Measurements from ENCODE around the gene ROCK1. TPM values are rescaled to one million over a fixed set of nuclear protein-coding genes. Genes with fewer than 3 reads are reported as not detected.
"Not testable (repeated sequence)": the region's sequence is repeated elsewhere in the genome, so short reads cannot be mapped to it uniquely, and the experiment has no call there.

The ROCK1 gene
- polyA plus RNA-seq, 6 donors from 2014 or later = 25.3 to 63.9 (median 37.8) TPM

DNA sequence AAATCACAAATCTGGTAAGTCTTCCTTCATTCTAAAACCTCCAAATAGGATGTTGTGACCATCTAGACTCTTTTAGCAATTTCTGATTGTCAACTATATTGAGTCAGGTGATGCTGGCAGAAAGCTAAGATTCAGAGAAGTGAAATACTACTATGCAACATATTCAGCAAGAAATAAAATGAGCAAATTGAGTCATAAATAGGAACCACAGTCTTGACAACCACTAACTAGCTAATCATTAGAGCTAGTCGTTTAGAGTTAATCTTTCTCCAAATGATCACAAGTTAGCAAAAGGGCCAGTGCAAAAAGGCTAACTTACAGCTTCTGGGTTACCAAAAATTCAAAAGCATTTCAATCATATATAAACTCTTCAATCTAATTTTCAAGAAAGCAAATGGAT lies 54.5 kb downstream of the ROCK1 start:
- no peaks in the 10 kb centered on the region for H3K27me3 Mint-ChIP-seq
- no peaks in the 10 kb centered on the region for H3K36me3 Mint-ChIP-seq
- ATAC-seq (ENCODE audit: low read depth in 2 of 2) (no peak), DNase-seq (no peak)
- peaks cover 10 to 12% (median 12%) of the 10 kb centered on the region in 3 donors for H3K4me1 Mint-ChIP-seq
- no peak overlapping the region for H3K27ac Mint-ChIP-seq
- H3K4me3 Mint-ChIP-seq = no peak overlapping the region
- no peaks in the 10 kb centered on the region for H3K9me3 Mint-ChIP-seq

DNA sequence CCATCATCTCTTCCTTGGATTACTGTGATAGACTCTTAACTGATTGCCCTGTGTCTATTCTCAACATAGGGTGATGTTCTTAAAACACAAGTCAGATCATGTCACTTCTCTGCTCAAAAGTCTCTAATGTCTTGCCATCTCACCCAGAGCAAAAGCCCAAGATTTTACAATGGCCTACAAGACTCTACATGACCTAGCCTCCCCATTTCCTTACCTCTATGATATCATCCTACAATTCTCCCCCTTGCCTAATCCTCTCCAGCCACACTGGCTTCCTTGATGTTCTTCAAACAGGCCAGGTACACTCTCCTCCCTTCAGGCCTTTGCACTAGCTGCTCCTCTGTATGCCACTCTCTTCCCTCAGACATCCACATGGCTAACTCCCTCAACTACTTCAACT lies 55.1 kb downstream of the ROCK1 start:
- H3K27ac Mint-ChIP-seq = no peak overlapping the region
- no peaks in the 10 kb centered on the region for H3K27me3 Mint-ChIP-seq
- DNase-seq = no peak
- H3K36me3 Mint-ChIP-seq = no peaks in the 10 kb centered on the region
- H3K9me3 Mint-ChIP-seq = no peaks in the 10 kb centered on the region
- peaks cover 7 to 17% (median 9%) of the 10 kb centered on the region in 3 donors for H3K4me1 Mint-ChIP-seq
- ATAC-seq (ENCODE audit: low read depth in 2 of 2) = no peak
- no peak overlapping the region for H3K4me3 Mint-ChIP-seq

- Mint-ChIP-seq H3K4me1 (peaks cover 19 to 35% (median 23%) of the 10 kb centered on the region in 3 donors), H3K4me3 (no peak overlapping the region), H3K27ac (no peak overlapping the region), H3K27me3 (no peaks in the 10 kb centered on the region), H3K36me3 (no peaks in the 10 kb centered on the region), H3K9me3 (no peaks in the 10 kb centered on the region)
- ATAC-seq (ENCODE audit: low read depth in 2 of 2) = peak; percentile 58 to 68
- no peak for DNase-seq
These were observed 57.3 kb downstream of the ROCK1 start for GRCh38 chr18:21054252-21054821.

DNA sequence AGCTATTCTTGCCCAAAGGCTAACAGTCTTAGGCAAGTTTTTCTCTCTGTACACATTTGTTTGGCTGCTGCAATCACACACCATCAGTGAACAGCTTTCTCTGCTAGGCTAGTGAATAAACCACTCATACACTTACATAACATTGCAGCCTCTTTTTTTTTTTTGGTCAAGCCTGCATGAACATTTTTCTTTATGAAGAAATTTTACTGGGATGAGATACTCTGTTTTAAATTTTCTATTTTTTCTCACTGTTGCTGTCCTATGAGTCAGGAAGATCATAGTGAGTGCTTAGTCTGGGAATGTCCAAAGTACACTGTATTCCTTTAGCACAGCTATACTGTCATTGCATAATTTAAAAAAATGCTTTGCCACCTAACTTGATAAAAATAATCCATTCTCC lies 58.5 kb downstream of the ROCK1 start:
- Mint-ChIP-seq H3K27me3 (no peaks in the 10 kb centered on the region), H3K4me3 (no peak overlapping the region), H3K9me3 (no peaks in the 10 kb centered on the region), H3K27ac (peak overlapping the region in 3 of 6 donors; percentile 4 to 61 (median 8)), H3K4me1 (peaks cover 17 to 36% (median 26%) of the 10 kb centered on the region in 3 donors), H3K36me3 (no peaks in the 10 kb centered on the region)
- DNase-seq (no peak), ATAC-seq (ENCODE audit: low read depth in 2 of 2) (no peak)

DNA sequence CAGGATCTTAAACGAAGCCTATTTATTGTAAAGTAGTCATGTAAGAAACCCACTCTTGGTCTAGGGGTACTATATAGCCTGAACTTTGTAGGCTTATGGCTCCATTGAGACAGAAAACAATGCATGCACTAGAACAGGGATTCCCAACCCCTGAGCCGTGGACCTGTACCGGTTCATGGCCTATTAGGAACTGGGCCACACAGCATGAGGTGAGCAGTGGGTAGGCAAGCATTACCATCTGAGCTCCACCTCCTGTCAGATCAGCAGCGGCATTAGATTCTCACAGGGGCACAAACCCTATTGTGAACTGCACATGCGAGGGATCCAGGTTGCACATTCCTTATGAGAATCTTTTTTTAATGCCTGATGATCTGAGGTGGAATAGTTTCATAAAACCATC lies 59.2 kb downstream of the ROCK1 start:
- H3K27me3 Mint-ChIP-seq = no peaks in the 10 kb centered on the region
- H3K9me3 Mint-ChIP-seq = no peaks in the 10 kb centered on the region
- no peak for ATAC-seq (ENCODE audit: low read depth in 2 of 2)
- H3K4me3 Mint-ChIP-seq = no peak overlapping the region
- no peaks in the 10 kb centered on the region for H3K36me3 Mint-ChIP-seq
- no peak for DNase-seq
- H3K27ac Mint-ChIP-seq = no peak overlapping the region
- peaks cover 17 to 36% (median 26%) of the 10 kb centered on the region in 3 donors for H3K4me1 Mint-ChIP-seq

DNA sequence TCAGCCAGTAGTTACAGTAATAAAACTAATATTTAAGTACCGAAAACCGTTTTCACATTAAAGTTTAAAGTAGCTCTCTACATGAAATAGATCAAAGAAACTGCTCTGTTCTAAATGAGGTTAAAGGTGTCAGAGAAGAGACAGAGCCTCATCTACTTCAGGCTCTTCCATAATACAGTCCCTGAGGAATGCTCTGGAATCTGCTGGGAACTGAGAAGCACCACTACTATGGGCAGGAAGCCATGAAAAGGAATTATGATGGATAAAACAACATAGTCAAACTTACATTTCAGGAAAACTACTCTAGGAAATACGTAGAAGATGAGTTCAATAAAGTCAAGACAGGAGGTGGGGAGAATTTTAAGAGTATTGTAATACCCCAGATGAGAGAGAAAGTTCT lies 60.0 kb downstream of the ROCK1 start:
- Mint-ChIP-seq H3K9me3 (no peaks in the 10 kb centered on the region), H3K36me3 (peaks cover 0 to 4% of the 10 kb centered on the region in 2 donors), H3K27me3 (no peaks in the 10 kb centered on the region), H3K4me1 (peaks cover 17 to 41% (median 26%) of the 10 kb centered on the region in 3 donors), H3K4me3 (no peak overlapping the region), H3K27ac (peak overlapping the region in 3 of 6 donors; percentile 3 to 40 (median 39))
- ATAC-seq (ENCODE audit: low read depth in 2 of 2) = no peak
- no peak for DNase-seq

- ATAC-seq (ENCODE audit: low read depth in 2 of 2) = no peak
- Mint-ChIP-seq H3K4me3 (no peak overlapping the region), H3K4me1 (peaks cover 17 to 41% (median 26%) of the 10 kb centered on the region in 3 donors), H3K36me3 (peaks cover 0 to 9% of the 10 kb centered on the region in 2 donors), H3K27me3 (no peaks in the 10 kb centered on the region), H3K9me3 (no peaks in the 10 kb centered on the region), H3K27ac (peak overlapping the region in 5 of 6 donors; percentile 25 to 84 (median 68))
- no peak for DNase-seq
These were observed 62.3 kb downstream of the ROCK1 start for GRCh38 chr18:21049306-21049705.

DNA sequence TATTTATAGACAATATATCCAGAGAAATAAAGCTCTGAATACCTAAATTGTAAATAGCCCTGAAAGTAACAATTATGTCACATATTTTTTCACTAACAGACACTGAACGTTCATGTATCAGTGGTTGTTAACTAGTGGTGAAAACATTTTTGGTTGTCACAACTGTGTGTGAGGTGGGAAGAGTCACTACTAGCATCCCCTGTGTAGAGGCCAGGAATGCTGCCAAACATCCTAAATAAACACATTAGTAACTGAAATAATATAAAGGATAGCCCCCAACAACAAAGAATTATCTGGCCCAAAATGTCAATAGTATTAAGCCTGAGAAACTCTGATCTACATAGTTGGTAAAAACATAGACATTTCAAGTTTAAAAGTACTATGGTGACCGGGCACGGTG lies 64.5 kb downstream of the ROCK1 start:
- ATAC-seq (ENCODE audit: low read depth in 2 of 2) (no peak), DNase-seq (no peak)
- Mint-ChIP-seq H3K27me3 (no peaks in the 10 kb centered on the region), H3K27ac (peak overlapping the region in 3 of 6 donors; percentile 2 to 50 (median 41)), H3K9me3 (no peaks in the 10 kb centered on the region), H3K36me3 (peaks cover 0 to 9% of the 10 kb centered on the region in 2 donors), H3K4me1 (peaks cover 17 to 29% (median 22%) of the 10 kb centered on the region in 3 donors), H3K4me3 (no peak overlapping the region)

GRCh38 chr18:21040466-21040865 lies 71.1 kb downstream of the ROCK1 start:
- H3K4me1 Mint-ChIP-seq = no peaks in the 10 kb centered on the region
- no peak overlapping the region for H3K4me3 Mint-ChIP-seq
- DNase-seq = no peak
- no peaks in the 10 kb centered on the region for H3K9me3 Mint-ChIP-seq
- H3K27me3 Mint-ChIP-seq = no peaks in the 10 kb centered on the region
- peak overlapping the region in 2 of 6 donors; percentile 25 to 88 for H3K27ac Mint-ChIP-seq
- H3K36me3 Mint-ChIP-seq = peaks cover 0 to 16% of the 10 kb centered on the region in 2 donors
- no peak for ATAC-seq (ENCODE audit: low read depth in 2 of 2)

- H3K27me3 Mint-ChIP-seq = no peaks in the 10 kb centered on the region
- H3K27ac Mint-ChIP-seq = peak overlapping the region in 3 of 6 donors; percentile 3 to 12 (median 6)
- peaks cover 0 to 3% (median 0%) of the 10 kb centered on the region in 7 donors for H3K9me3 Mint-ChIP-seq
- peaks cover 3 to 14% (median 7%) of the 10 kb centered on the region in 3 donors for H3K4me1 Mint-ChIP-seq
- DNase-seq (no peak), ATAC-seq (ENCODE audit: low read depth in 2 of 2) (no peak)
- H3K4me3 Mint-ChIP-seq = no peak overlapping the region
- H3K36me3 Mint-ChIP-seq = peaks cover 7 to 19% of the 10 kb centered on the region in 2 donors
These were observed 73.4 kb downstream of the ROCK1 start for GRCh38 chr18:21038201-21038600.

- Mint-ChIP-seq H3K9me3 (peaks cover 3 to 15% (median 10%) of the 10 kb centered on the region in 7 donors), H3K27me3 (no peaks in the 10 kb centered on the region), H3K27ac (peak overlapping the region in 1 of 6 donors; percentile 69), H3K36me3 (peaks cover 27 to 29% of the 10 kb centered on the region in 2 donors), H3K4me1 (peaks cover 11 to 27% (median 16%) of the 10 kb centered on the region in 3 donors), H3K4me3 (no peak overlapping the region)
- no peak for DNase-seq
- no peak for ATAC-seq (ENCODE audit: low read depth in 2 of 2)
These were observed 79.8 kb downstream of the ROCK1 start for GRCh38 chr18:21031845-21032244.

GRCh38 chr18:21018257-21018656 lies 93.4 kb downstream of the ROCK1 start:
- H3K27me3 Mint-ChIP-seq; ATAC-seq (ENCODE audit: low read depth in 2 of 2); H3K4me3 Mint-ChIP-seq; H3K27ac Mint-ChIP-seq; H3K9me3 Mint-ChIP-seq; DNase-seq: not testable (repeated sequence)
- peaks cover 0 to 15% (median 5%) of the 10 kb centered on the region in 3 donors for H3K4me1 Mint-ChIP-seq
- H3K36me3 Mint-ChIP-seq = peaks cover 31 to 36% of the 10 kb centered on the region in 2 donors

- H3K27ac Mint-ChIP-seq = peak overlapping the region in 2 of 6 donors; percentile 38 to 79
- peaks cover 0 to 7% (median 5%) of the 10 kb centered on the region in 3 donors for H3K4me1 Mint-ChIP-seq
- peaks cover 4 to 13% (median 7%) of the 10 kb centered on the region in 7 donors for H3K9me3 Mint-ChIP-seq
- peaks cover 38 to 40% of the 10 kb centered on the region in 2 donors for H3K36me3 Mint-ChIP-seq
- DNase-seq (no peak), ATAC-seq (ENCODE audit: low read depth in 2 of 2) (no peak)
- H3K4me3 Mint-ChIP-seq = no peak overlapping the region
- no peaks in the 10 kb centered on the region for H3K27me3 Mint-ChIP-seq
These were observed 99.3 kb downstream of the ROCK1 start for GRCh38 chr18:21012308-21012707.

DNA sequence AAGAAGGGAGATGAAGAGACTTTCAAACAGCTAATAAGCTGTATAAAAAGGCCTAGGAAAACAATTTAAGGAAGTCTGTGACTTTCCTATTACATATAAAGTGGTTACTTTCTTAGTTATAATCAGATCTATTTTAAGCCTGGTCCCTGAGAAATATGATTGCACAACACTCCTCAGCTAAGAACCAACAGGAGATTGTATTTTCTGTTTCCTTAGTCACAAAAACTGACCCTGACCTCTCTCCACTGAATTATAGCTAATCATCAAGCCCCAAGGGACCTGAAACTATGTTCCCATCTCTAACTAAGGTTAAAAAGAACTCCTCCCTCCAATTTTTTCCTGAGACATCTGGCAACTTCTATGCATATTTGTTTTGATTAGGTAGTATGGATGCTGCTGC lies 106.9 kb downstream of the ROCK1 start:
- DNase-seq (no peak), ATAC-seq (ENCODE audit: low read depth in 2 of 2) (no peak)
- peak overlapping the region in 3 of 6 donors; percentile 14 to 75 (median 39) for H3K27ac Mint-ChIP-seq
- H3K9me3 Mint-ChIP-seq = no peaks in the 10 kb centered on the region
- H3K36me3 Mint-ChIP-seq = peaks cover 16 to 33% of the 10 kb centered on the region in 2 donors
- no peaks in the 10 kb centered on the region for H3K27me3 Mint-ChIP-seq
- H3K4me1 Mint-ChIP-seq = peaks cover 0 to 4% (median 2%) of the 10 kb centered on the region in 3 donors
- no peak overlapping the region for H3K4me3 Mint-ChIP-seq

All from naive B cell (primary cell).